HepG2 (cell line): Measurements from ENCODE around the gene MMP17. TPM values are rescaled to one million over a fixed set of nuclear protein-coding genes. Genes with fewer than 3 reads are reported as not detected.

Source experiments
- CHD4 ChIP-seq: fragments of 200-600 bp; sonication (generic); IDR thresholded peaks from 2 replicates; pipeline ENCODE4 v1.7.0; 2017; ENCODE audit warnings: mild to moderate bottlenecking, low read length, borderline replicate concordance
- FOXJ3 ChIP-seq: sonication (generic); formaldehyde crosslinking; IDR thresholded peaks from 2 replicates; pipeline ENCODE4 v1.4.0; 2020; ENCODE audit warnings: missing genetic modification reagents, mild to moderate bottlenecking, borderline replicate concordance
- HMG20B ChIP-seq: conservative IDR thresholded peaks from 2 replicates; pipeline ENCODE4 v1.6.1; 2016; ENCODE audit warnings: missing genetic modification reagents, missing compliant biosample characterization
- HMGA1 ChIP-seq: sonication (generic); formaldehyde crosslinking; conservative IDR thresholded peaks from 2 replicates; pipeline ENCODE4 v1.4.0; 2020; ENCODE audit warnings: missing genetic modification reagents
- HNRNPL ChIP-seq: fragments of 200-400 bp; formaldehyde crosslinking; IDR thresholded peaks from 2 replicates; pipeline ENCODE4 v1.6.1; 2017; ENCODE audit warnings: mild to moderate bottlenecking, low read depth, low read length
- ISX ChIP-seq: sonication (generic); formaldehyde crosslinking; conservative IDR thresholded peaks from 2 replicates; pipeline ENCODE4 v1.5.0; 2020; ENCODE audit warnings: missing genetic modification reagents
- KDM5A ChIP-seq: fragments of 200-600 bp; sonication (generic); IDR thresholded peaks from 2 replicates; pipeline ENCODE4 v1.7.0; 2018; ENCODE audit warnings: antibody characterized with exemption, mild to moderate bottlenecking, low read length, borderline replicate concordance
- LCORL ChIP-seq, 2 experiments: fragments of 450-650 bp in 1 of 2; sonication (generic) in 1 of 2; formaldehyde crosslinking in 1 of 2; IDR thresholded peaks; 2 replicates each; pipeline versions ENCODE4 v1.5.0 to v1.6.1; 2017 to 2020; ENCODE audit warnings: antibody characterized with exemption in 1 of 2, missing genetic modification reagents in 1 of 2
- MAF1 ChIP-seq: sonication (generic); formaldehyde crosslinking; IDR thresholded peaks from 2 replicates; pipeline ENCODE4 v1.5.0; 2020; ENCODE audit warnings: missing genetic modification reagents, borderline replicate concordance
- MEF2D ChIP-seq: sonication (generic); formaldehyde crosslinking; IDR thresholded peaks from 2 replicates; pipeline ENCODE4 v1.5.1; 2020; ENCODE audit warnings: mild to moderate bottlenecking, missing genetic modification reagents
- NFIB ChIP-seq: sonication (generic); formaldehyde crosslinking; IDR thresholded peaks from 2 replicates; pipeline ENCODE4 v1.9.0; 2021; ENCODE audit warnings: missing genetic modification reagents, mild to moderate bottlenecking, borderline replicate concordance
- PAWR ChIP-seq: sonication (generic); formaldehyde crosslinking; IDR thresholded peaks from 2 replicates; pipeline ENCODE4 v1.4.0; 2020; ENCODE audit warnings: missing genetic modification reagents, mild to moderate bottlenecking, borderline replicate concordance
- RFXANK ChIP-seq: IDR thresholded peaks from 2 replicates; pipeline ENCODE4 v1.6.1; 2016
- SIX4 ChIP-seq: sonication (generic); formaldehyde crosslinking; IDR thresholded peaks from 2 replicates; pipeline ENCODE4 v1.4.0; 2020; ENCODE audit warnings: missing genetic modification reagents
- SP4 ChIP-seq: sonication (generic); formaldehyde crosslinking; IDR thresholded peaks from 2 replicates; pipeline ENCODE4 v1.8.1; 2023; ENCODE audit warnings: mild to moderate bottlenecking, missing genetic modification reagents
- THYN1 ChIP-seq: sonication (generic); formaldehyde crosslinking; IDR thresholded peaks from 2 replicates; pipeline ENCODE4 v1.8.1; 2023; ENCODE audit warnings: low read depth, mild to moderate bottlenecking, moderate library complexity, missing genetic modification reagents, borderline replicate concordance
- TMF1 ChIP-seq: sonication (generic); formaldehyde crosslinking; IDR thresholded peaks from 2 replicates; pipeline ENCODE4 v1.8.1; 2022; ENCODE audit warnings: low read depth, missing genetic modification reagents
- TOE1 ChIP-seq: sonication (generic); formaldehyde crosslinking; IDR thresholded peaks from 2 replicates; pipeline ENCODE4 v1.4.0; 2020; ENCODE audit warnings: mild to moderate bottlenecking, missing genetic modification reagents
- XBP1 ChIP-seq: sonication (generic); formaldehyde crosslinking; IDR thresholded peaks from 2 replicates; pipeline ENCODE4 v1.5.0; 2020; ENCODE audit warnings: missing genetic modification reagents
- ZFAT ChIP-seq: sonication (generic); formaldehyde crosslinking; conservative IDR thresholded peaks from 2 replicates; pipeline ENCODE4 v1.8.1; 2023; ENCODE audit warnings: missing genetic modification reagents, inconsistent platforms
- ZFY ChIP-seq: sonication (generic); formaldehyde crosslinking; IDR thresholded peaks from 2 replicates; pipeline ENCODE4 v1.4.0; 2020; ENCODE audit warnings: missing genetic modification reagents
- ZMYM3 ChIP-seq: sonication (generic); formaldehyde crosslinking; IDR thresholded peaks from 2 replicates; pipeline ENCODE4 v1.5.1; 2020; ENCODE audit warnings: mild to moderate bottlenecking, missing genetic modification reagents
- ZNF124 ChIP-seq: sonication (generic); formaldehyde crosslinking; IDR thresholded peaks from 2 replicates; pipeline ENCODE4 v1.4.0; 2020; ENCODE audit warnings: missing genetic modification reagents
- ZNF253 ChIP-seq: sonication (generic); formaldehyde crosslinking; IDR thresholded peaks from 2 replicates; pipeline ENCODE4 v1.8.0; 2022; ENCODE audit warnings: mild to moderate bottlenecking, missing genetic modification reagents, borderline replicate concordance
- ZNF547 ChIP-seq: sonication (generic); formaldehyde crosslinking; IDR thresholded peaks from 2 replicates; pipeline ENCODE4 v1.5.1; 2020; ENCODE audit warnings: mild to moderate bottlenecking, missing genetic modification reagents
- ZNF549 ChIP-seq: sonication (generic); formaldehyde crosslinking; IDR thresholded peaks from 2 replicates; pipeline ENCODE4 v1.5.0; 2020; ENCODE audit warnings: missing genetic modification reagents
- ZNF772 ChIP-seq: sonication (generic); formaldehyde crosslinking; IDR thresholded peaks from 2 replicates; pipeline ENCODE4 v1.5.0; 2020; ENCODE audit warnings: mild to moderate bottlenecking, missing genetic modification reagents
- ZSCAN31 ChIP-seq: sonication (generic); formaldehyde crosslinking; IDR thresholded peaks from 2 replicates; pipeline ENCODE4 v1.5.0; 2020; ENCODE audit warnings: low read depth, mild to moderate bottlenecking, missing genetic modification reagents
- polyA plus RNA-seq, 8 experiments: library from polyadenylated mRNA; depleted of rRNA in 3 of 8; stranded (reverse) in 7 of 8; unstranded in 1 of 8; fragments of >200 nt; fragmentation: Illumina TruSeq in 4 of 8; extraction: Trizol in 4 of 8; gene quantifications; 2 replicates each; pipeline versions ENCODE4 v1.2.1 to v1.2.3, GENCODE V29; 2011 to 2016; ENCODE audit warnings: low read depth in 4 of 8, missing spikeins in 1 of 8, mixed read lengths in 1 of 8; ENCODE audit not compliant: insufficient read depth in 1 of 8
- total RNA-seq, 5 experiments: library from RNA; depleted of rRNA; stranded (reverse); fragments of >200 nt; fragmentation: Illumina TruSeq; extraction: Trizol; gene quantifications; 2 replicates each; pipeline ENCODE4 v1.2.3, GENCODE V29; 2016; ENCODE audit warnings: low read depth in 1 of 5
- TF ChIP-seq, protein P1 (sequence below): IDR thresholded peaks from 2 replicates; pipeline ENCODE4 v1.6.1; 2016
- TF ChIP-seq, protein P2 (sequence below): sonication (generic); formaldehyde crosslinking; IDR thresholded peaks from 2 replicates; pipeline ENCODE4 v1.5.1; 2020; ENCODE audit warnings: missing genetic modification reagents, mild to moderate bottlenecking, borderline replicate concordance

Gene MMP17
- total and polyA plus RNA-seq, 2 of the 13 experiments (the other 11 are each of a cell fraction or from before 2014, with no cell fraction given): 0.55 to 0.80 TPM

DNA sequence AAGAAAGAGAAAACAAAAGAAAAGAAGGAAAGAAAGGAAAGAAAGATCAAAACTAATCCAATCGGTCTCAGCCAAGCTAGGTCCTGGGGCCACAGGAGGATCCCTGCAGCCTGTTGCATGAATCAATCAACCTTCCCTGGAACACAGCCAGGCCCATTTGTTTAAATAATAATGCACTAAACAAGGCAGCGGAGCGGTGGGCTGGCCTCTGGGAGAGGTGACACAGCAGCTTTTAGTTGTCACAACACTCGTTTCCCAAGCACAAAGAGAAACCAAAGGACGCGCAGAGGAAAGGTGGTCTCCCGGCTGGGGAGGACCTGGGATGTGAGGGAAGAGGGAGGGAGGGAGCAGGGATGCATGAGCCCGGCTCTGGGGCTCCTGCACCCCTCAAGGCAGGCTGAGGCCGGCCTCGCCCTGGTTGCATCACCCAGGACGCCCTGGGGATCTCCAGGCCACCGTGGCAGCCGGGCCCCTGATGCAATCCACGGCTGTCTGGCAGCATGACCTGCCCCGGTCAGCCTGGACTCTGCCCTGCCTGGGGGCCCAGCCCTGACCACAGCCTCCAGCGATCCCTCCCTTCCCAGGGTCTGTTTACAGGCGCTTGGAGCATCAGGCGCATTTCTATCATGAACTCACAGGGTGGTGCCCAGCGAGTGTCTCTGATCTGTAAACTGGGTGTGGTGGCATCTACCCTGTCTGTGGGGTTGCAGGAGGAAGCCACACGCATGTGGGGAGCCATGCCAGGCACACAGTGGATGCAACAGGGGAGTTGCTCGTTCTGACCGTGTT lies 32.5 kb downstream of the MMP17 start (continued):
- peak; percentile 80 for TF ChIP-seq ZFY (CRISPR knock-in tag)
- peak; percentile 93 for TF ChIP-seq MEF2D (CRISPR knock-in tag)
- TF ChIP-seq THYN1 (CRISPR knock-in tag): no peak
- TF ChIP-seq ZMYM3 (CRISPR knock-in tag): peak; percentile 98
- TF ChIP-seq SP4 (CRISPR knock-in tag): peak; percentile 79
- TF ChIP-seq, protein P1, sequence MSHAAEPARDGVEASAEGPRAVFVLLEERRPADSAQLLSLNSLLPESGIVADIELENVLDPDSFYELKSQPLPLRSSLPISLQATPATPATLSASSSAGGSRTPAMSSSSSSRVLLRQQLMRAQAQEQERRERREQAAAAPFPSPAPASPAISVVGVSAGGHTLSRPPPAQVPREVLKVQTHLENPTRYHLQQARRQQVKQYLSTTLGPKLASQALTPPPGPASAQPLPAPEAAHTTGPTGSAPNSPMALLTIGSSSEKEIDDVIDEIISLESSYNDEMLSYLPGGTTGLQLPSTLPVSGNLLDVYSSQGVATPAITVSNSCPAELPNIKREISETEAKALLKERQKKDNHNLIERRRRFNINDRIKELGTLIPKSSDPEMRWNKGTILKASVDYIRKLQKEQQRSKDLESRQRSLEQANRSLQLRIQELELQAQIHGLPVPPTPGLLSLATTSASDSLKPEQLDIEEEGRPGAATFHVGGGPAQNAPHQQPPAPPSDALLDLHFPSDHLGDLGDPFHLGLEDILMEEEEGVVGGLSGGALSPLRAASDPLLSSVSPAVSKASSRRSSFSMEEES (CRISPR knock-in tag): peak; percentile 90
- TF ChIP-seq PAWR (CRISPR knock-in tag): peak; percentile 40; the same call in 1 of the 2 replicates
- TF ChIP-seq, protein P2, sequence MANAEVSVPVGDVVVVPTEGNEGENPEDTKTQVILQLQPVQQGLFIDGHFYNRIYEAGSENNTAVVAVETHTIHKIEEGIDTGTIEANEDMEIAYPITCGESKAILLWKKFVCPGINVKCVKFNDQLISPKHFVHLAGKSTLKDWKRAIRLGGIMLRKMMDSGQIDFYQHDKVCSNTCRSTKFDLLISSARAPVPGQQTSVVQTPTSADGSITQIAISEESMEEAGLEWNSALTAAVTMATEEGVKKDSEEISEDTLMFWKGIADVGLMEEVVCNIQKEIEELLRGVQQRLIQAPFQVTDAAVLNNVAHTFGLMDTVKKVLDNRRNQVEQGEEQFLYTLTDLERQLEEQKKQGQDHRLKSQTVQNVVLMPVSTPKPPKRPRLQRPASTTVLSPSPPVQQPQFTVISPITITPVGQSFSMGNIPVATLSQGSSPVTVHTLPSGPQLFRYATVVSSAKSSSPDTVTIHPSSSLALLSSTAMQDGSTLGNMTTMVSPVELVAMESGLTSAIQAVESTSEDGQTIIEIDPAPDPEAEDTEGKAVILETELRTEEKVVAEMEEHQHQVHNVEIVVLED (CRISPR knock-in tag): peak; percentile 64; the same call in 1 of the 2 replicates
- TF ChIP-seq NFIB: no peak
- no peak for TF ChIP-seq CHD4
- TF ChIP-seq HMG20B (CRISPR knock-in tag): peak; percentile 89; the same call in 1 of the 2 replicates
- peak; percentile 95 for TF ChIP-seq ZNF772
- TF ChIP-seq KDM5A: no peak
- peak; percentile 83; the same call in 1 of the 2 replicates for TF ChIP-seq ZNF547 (CRISPR knock-in tag)
- no peak for TF ChIP-seq LCORL (IDR thresholded peaks at IDR 0.05)
- peak; percentile 99 for TF ChIP-seq LCORL (CRISPR knock-in tag; IDR thresholded peaks at IDR 0.05)
- TF ChIP-seq XBP1 (CRISPR knock-in tag): no peak; the same call in 1 of the 2 replicates
- peak; percentile 94 for TF ChIP-seq HNRNPL
- peak; percentile 86; the same call in 1 of the 2 replicates for TF ChIP-seq ZNF124 (CRISPR knock-in tag)
- TF ChIP-seq RFXANK (CRISPR knock-in tag): no peak
- 0 out of 2 replicates have a peak, but pooled peaks have one; percentile 57 for TF ChIP-seq TOE1 (CRISPR knock-in tag)
- TF ChIP-seq ZFAT (CRISPR knock-in tag): no peak
- TF ChIP-seq ZNF549 (CRISPR knock-in tag): no peak
- peak; percentile 91 for TF ChIP-seq FOXJ3 (CRISPR knock-in tag)
- TF ChIP-seq SIX4: peak; percentile 86
- TF ChIP-seq TMF1 (CRISPR knock-in tag): no peak
- TF ChIP-seq ZSCAN31 (CRISPR knock-in tag): peak; percentile 77; the same call in 1 of the 2 replicates
- TF ChIP-seq MAF1 (CRISPR knock-in tag): no peak
- peak; percentile 82; the same call in 1 of the 2 replicates for TF ChIP-seq ZNF253
- TF ChIP-seq HMGA1 (CRISPR knock-in tag): no peak
- no peak for TF ChIP-seq ISX (CRISPR knock-in tag)
